ENCODE data around the gene MYB.
"Not testable (repeated sequence)": the region's sequence is repeated elsewhere in the genome, so short reads cannot be mapped to it uniquely, and the experiment has no call there.

The MYB gene

GRCh38 chr6:135164387-135164786, 16.7 kb upstream of the MYB start:
- DNase-seq (ENCODE audit: low spot score): not testable (repeated sequence)

DNA sequence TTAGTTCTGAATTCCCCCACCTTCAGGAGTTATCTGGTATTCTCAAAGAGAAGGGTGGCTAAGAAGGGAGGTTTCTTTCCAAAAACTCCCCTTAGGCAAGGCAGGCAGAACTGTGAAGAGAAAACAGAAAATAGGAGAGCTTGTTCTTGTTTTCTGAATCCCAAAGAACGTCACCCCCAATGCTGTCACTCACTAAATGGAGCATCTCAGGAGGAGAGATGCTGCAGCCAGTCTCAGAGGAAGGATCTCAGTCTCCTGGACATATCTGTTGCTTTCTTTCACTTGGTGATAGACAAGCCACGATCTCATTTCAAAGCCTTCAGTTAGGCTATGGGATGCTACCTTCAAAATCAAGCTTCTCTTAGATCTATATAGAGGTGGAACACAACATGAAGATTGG, 16.1 kb upstream of the MYB start:
- no peak for DNase-seq (ENCODE audit: low spot score)

- DNase-seq (ENCODE audit: low spot score): no peak
Observed at GRCh38 chr6:135166515-135166914, 14.6 kb upstream of the MYB start.

DNA sequence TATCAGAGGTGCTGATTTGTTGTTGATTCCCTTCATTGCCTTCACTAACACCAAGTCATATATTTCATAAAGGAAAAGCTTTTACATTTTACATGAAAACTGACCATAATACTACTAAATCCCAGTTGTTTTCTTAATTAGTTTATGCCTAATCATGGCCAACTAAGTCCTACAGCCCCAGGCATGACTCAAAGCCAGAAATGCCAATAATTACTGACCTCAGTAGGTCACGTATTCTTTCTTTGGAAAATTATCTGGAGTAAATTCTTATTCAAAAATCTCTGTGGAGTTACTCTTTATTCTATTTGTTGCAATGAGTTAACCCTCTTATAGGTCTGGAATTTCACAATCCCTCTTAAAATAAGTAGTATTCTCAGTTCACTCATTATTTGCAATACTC, 13.5 kb upstream of the MYB start:
- no peak for DNase-seq (ENCODE audit: low spot score)

DNA sequence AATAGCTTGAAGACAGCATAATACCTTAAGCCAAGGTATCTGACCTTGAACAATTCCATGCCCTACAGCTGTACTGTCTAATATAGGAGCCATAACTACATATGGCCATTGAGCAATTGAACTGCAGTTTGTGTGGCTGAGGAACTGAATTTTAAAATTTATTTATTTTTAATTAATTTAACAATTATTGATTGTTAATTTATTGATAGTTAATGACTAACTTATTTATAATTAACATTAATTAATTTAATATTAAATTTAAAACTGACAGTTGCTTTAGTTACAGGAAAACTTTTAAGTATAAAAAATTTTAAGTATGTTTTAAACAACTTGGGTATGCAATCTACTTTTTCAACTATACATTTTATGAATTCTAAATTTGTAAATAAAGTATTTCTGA, 12.3 kb upstream of the MYB start:
- no peak for DNase-seq (ENCODE audit: low spot score)

GRCh38 chr6:135170238-135170637, 10.9 kb upstream of the MYB start:
- no peak for DNase-seq (ENCODE audit: low spot score)

DNA sequence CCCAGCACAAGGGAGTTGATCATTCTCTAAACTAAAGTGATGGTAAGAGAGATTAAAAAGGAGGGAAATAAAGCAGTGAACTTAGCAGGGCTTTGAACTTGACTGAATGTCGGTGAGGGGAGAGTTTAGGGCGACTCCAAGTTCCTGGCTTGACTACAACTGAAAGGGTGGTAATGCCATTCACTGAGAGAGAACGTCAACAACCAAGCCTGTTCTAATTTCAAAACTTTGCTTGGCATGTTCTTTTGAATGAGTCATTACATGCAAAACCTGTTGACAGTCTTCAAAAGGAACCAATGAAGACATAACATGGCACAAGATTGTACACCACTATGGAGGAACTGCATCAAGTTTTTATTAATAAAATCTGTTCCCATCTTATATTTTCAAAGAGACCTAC, 10.3 kb upstream of the MYB start:
- DNase-seq (ENCODE audit: low spot score): no peak

- no peak for DNase-seq (ENCODE audit: low spot score)
Observed at GRCh38 chr6:135173242-135173988, 7.7 kb upstream of the MYB start.

DNA sequence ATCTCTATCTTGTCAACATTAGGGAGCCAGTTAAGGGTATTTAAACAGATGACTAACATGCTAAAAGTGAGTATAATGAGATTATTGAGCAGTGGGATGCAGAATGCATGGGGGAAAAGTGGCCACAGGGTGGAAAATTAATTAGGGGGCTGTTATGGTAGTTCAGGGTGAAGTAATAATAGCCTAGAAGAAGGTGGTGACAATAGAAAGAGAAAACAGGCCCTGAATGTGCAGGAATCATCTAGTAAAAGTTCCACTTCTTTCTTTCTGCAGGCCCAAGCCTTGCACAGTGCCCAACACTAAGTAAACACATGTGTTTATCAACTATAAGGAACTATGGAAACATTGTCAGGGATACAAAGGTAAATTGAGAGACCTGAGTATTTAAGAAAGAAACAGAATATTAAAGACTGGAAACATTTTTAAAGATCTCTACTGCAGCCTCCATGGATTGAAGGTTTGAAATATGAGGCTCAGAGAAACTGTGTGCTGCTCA, 7.1 kb upstream of the MYB start:
- no peak for DNase-seq (ENCODE audit: low spot score)

GRCh38 chr6:135176058-135176457, 5.0 kb upstream of the MYB start:
- no peak for DNase-seq (ENCODE audit: low spot score)

- no peak for DNase-seq (ENCODE audit: low spot score)
Observed at GRCh38 chr6:135176464-135176863, 4.6 kb upstream of the MYB start.

- DNase-seq (ENCODE audit: low spot score): no peak
Observed at GRCh38 chr6:135179372-135179771, 1.7 kb upstream of the MYB start.

DNA sequence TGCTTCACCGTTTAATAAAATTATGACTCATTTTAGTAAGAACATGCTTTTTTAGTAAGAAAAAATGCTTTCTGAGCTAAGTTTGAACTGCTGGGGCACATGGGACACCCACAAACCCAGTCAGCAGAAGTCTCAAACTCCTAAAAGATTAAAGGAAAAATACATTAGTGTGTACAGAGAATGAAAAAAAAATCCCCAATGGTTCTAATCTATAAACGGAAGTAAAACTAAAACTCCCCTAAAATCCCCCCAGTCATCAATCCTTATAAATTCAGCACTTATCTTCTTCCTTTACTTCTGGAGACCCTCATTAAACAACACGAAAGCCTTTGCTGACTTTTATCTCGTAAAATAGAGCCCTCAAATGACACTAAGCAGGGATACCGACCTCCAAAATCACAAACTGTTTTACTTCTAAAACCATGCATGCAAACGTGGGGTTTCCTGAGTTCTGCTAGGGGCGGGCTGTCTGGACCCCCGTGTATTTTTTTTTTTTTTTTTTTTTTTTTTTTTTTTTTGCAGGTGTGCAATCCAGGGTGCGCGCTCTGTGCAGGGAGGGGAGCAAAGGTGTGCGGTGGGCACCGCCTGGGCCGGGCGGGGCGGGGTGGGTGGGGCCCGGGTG, 1.1 kb upstream of the MYB start:
- peak; percentile 16 for DNase-seq (ENCODE audit: low spot score)

DNA sequence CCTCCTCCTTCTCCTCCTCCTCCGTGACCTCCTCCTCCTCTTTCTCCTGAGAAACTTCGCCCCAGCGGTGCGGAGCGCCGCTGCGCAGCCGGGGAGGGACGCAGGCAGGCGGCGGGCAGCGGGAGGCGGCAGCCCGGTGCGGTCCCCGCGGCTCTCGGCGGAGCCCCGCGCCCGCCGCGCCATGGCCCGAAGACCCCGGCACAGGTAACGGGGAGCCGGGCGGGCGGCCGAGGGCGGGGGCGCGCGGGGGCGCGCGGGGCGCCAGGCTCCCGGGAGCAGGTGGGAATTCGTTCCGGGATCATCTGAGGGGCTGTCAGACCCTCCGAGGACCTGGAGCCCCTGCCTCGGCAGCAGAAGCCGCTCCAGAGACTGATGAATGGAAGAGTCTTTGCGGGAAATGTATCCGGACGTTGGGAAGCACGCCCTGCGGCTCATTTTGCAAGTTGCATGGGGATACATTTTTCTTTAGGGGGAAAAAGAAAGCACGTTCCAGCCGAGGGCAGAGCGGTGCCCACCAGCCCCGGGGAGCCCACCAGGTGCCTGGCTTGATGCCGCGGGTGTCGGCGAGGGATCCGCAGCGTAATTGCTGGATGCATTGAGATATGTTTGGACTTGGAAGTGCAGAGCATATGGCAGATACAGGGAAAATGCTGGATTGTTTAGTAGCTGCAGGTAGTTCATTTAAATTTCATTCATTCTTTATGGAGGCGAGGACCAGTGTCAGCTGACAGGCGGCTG, 394 bp downstream of the MYB start:
- peak; percentile 21 for DNase-seq (ENCODE audit: low spot score)

DNA sequence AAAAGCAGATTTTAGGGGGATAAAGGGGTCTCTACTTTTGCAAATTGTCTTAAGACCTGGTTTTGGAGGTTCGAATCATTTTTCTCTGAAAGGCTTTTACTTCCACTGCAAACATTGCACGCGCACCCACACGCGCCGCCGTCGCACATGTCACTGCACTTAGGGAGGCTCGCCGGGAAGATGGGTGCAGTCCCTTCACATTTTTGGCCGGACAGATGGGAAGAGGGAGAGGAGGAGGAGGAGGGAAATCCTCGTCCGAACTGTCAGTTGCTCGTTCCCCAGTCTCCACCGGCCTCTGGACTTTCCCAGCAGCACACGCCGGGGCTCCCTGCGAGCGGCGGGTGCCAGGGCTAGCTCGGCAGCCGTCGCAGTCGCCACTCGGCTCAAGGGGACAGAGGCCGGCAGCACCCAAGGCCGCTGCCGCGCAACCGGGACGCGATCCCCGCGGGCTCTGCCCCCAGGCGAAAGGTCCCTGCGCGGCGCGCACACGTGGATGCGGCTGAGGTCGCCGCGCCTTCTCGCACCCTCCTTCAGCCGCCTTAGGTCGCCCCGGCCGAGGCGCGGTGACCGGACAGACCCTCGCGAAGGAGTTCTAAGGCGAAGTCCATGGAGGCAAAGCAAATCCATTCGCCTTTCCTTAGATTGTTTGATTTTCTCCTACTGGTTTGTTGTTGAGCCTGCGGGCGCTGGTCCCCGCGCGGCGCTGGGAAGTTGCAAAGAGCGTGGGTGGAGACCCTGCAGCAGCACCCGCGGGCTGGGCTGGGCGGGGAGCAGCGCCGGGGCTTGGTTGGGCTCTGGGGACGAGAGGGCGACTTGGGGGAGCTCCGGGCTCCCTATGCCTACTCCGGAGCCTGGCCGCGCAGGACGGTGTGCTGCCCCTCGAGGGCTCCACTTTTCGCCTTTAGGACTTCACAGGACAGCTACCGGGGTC, 1.2 kb downstream of the MYB start:
- peak; percentile 28 for DNase-seq (ENCODE audit: low spot score)

DNA sequence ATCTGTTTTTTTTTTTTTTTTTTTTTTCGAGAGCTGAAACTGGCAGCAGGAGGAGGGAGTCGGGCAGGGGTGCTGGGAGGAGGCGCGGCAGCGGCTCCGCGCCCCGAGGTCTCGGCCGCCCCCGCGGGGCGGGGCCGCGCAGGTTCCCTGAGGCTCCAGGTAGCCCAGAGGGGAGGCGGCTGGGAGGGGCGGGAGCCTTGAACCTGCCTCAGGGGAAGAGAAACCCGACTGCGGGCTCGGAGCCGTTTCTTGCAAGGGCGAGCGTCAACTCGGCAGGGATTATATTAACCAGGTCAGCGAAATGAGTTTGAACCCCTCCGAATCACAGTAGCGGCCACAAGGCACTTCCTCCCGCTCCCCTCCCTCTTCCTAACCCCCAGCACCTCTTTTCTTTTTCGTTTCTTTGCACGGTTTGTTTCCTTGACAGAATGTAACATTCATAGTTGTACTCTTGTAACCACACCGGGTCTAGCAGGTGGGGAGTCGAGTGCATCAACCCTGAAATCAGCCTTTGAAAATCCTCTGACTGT, 2.0 kb downstream of the MYB start:
- DNase-seq (ENCODE audit: low spot score): no peak

GRCh38 chr6:135183532-135184440, 2.7 kb downstream of the MYB start:
- peak; percentile 51 for DNase-seq (ENCODE audit: low spot score)

DNA sequence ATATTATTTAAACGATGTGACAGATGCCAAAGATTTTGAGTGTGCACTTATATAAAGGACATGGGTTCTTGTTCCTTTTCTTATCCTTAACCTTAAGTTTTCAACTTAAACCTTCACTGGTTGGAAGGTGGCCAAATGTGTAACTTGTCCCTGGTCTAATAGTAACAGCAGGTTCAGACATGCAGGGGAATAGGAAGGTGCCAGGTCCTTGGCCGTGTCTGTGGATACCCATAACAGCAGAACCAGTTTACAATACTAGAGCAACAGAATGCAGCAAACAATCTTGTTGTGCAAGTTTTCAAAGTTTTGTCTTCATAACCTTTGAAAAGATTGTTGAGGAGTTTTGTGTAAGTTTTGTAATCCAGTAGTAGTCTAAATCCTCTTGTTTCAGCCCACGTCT, 4.4 kb downstream of the MYB start:
- no peak for DNase-seq (ENCODE audit: low spot score)

DNA sequence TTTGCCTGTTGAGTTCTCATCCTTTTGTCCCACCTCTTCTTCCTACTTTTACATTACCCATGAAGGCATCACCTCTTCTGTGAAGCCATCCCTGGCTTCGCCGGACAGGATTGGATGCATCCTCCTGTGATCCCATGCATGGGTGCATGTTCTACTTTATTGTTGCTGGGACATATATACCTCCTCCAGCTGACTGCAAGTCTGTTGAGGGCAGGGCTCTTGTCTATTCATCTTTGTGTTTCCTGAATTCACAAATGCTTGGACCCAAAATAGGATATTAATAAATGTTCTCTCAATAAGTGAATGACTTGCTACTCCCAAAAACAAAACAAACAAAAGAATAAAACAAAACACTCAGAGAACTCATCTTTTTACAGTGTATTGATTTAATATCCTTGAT, 5.1 kb downstream of the MYB start:
- no peak for DNase-seq (ENCODE audit: low spot score)

DNA sequence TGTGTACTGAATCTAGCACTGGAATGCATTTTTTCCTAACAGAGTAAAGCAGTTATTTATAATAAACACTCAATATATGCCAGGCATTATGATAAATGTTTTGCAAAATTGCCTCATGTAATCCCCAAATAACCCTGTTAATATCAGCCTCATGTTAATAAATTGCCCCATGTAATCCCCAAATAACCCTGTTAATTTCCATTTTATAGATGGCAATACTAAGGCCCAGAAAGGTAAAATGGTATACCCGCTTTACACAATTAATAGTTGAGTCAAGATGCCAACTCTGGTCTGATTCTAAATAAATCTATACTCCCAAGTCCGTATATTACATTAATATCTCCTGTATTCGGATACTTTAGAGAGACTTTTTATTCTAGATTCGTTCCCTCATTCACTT, 6.3 kb downstream of the MYB start:
- no peak for DNase-seq (ENCODE audit: low spot score)

DNA sequence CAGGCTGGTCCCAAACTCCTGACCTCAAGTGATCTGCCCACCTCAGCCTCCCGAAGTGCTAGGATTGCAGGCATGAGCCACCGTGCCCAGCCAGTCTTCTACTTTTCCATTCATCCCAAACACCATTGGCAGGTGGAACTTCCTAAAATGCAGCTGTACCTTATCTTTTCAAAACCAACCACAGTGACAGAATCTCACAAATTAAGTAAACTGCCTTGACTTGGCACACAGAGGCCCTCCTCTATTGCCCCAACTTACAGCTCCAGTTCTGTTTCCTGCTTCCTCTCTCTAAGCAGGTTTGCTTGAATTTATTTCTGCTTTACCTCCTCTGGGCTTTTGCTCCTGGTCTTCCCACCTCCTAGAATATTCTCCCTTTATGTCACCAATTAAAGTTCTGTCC, 7.6 kb downstream of the MYB start:
- no peak for DNase-seq (ENCODE audit: low spot score)

Data from RKO (cell line).